ENCODE measurements around the gene CORO2B. TPM values are rescaled to one million over a fixed set of nuclear protein-coding genes. Genes with fewer than 3 reads are reported as not detected.

The CORO2B gene
- total RNA-seq, 6 donors from 2014 or later, result 0.79 to 9.0 (median 2.0) TPM

- Histone ChIP-seq H3K36me3 (no peaks in the 10 kb centered on the region), H3K27me3 (no peaks in the 10 kb centered on the region), H3K27ac (no peak overlapping the region), H3K9me3 (no peaks in the 10 kb centered on the region), H3K4me1 (peaks cover 9 to 20% (median 13%) of the 10 kb centered on the region in 4 donors), H3K4me3 (no peak overlapping the region)
- TF ChIP-seq POLR2A (IDR thresholded peaks at IDR 0.05) (no peak), EP300 (IDR thresholded peaks at IDR 0.05) (no peak), CTCF (IDR thresholded peaks at IDR 0.05) (no peak), POLR2AphosphoS5 (IDR thresholded peaks at IDR 0.05) (no peak)
- peak; percentile 15 to 20 for DNase-seq
- WGBS, 2 donors, result 77 to 87% methylated on average over 9 to 15 of the region's 15 CpGs
- no peak for ATAC-seq (ENCODE audit: low FRiP score in 2 of 2)
Measured at GRCh38 chr15:68561171-68561900, 17.5 kb upstream of the CORO2B start.

GRCh38 chr15:68561901-68562300 lies 16.9 kb upstream of the CORO2B start:
- Histone ChIP-seq H3K9me3 (no peaks in the 10 kb centered on the region), H3K27ac (no peak overlapping the region), H3K4me3 (no peak overlapping the region), H3K4me1 (peaks cover 9 to 20% (median 13%) of the 10 kb centered on the region in 4 donors), H3K36me3 (no peaks in the 10 kb centered on the region), H3K27me3 (no peaks in the 10 kb centered on the region)
- DNase-seq (no peak), ATAC-seq (ENCODE audit: low FRiP score in 2 of 2) (no peak)
- WGBS, 2 donors, result 56 to 79% methylated on average over 3 of the region's 3 CpGs
- TF ChIP-seq CTCF (IDR thresholded peaks at IDR 0.05) (no peak), POLR2A (IDR thresholded peaks at IDR 0.05) (no peak), POLR2AphosphoS5 (IDR thresholded peaks at IDR 0.05) (no peak)

- ATAC-seq (ENCODE audit: low FRiP score in 2 of 2), result no peak
- H3K27me3 ChIP-seq, result no peaks in the 10 kb centered on the region
- no peak overlapping the region for H3K27ac ChIP-seq
- no peaks in the 10 kb centered on the region for H3K36me3 ChIP-seq
- H3K9me3 ChIP-seq, result no peaks in the 10 kb centered on the region
- peaks cover 9 to 10% (median 9%) of the 10 kb centered on the region in 4 donors for H3K4me1 ChIP-seq
- WGBS, 2 donors, result 95 to 100% methylated on average over 5 of the region's 5 CpGs
- TF ChIP-seq CTCF (IDR thresholded peaks at IDR 0.05) (no peak), EP300 (IDR thresholded peaks at IDR 0.05) (no peak), POLR2AphosphoS5 (IDR thresholded peaks at IDR 0.05) (no peak), POLR2A (IDR thresholded peaks at IDR 0.05) (no peak)
- DNase-seq, result no peak
- H3K4me3 ChIP-seq, result no peak overlapping the region
Measured at GRCh38 chr15:68564173-68564572, 14.6 kb upstream of the CORO2B start.

GRCh38 chr15:68565234-68565633 lies 13.6 kb upstream of the CORO2B start:
- ATAC-seq (ENCODE audit: low FRiP score in 2 of 2), result no peak

More at GRCh38 chr15:68565234-68565633, 13.6 kb upstream of the CORO2B start:
- no peaks in the 10 kb centered on the region for H3K4me1 ChIP-seq
- no peaks in the 10 kb centered on the region for H3K27me3 ChIP-seq
- no peak for DNase-seq
- TF ChIP-seq CTCF (IDR thresholded peaks at IDR 0.05) (no peak), POLR2A (IDR thresholded peaks at IDR 0.05) (no peak), EP300 (IDR thresholded peaks at IDR 0.05) (no peak), POLR2AphosphoS5 (IDR thresholded peaks at IDR 0.05) (no peak)
- no peak overlapping the region for H3K4me3 ChIP-seq
- H3K27ac ChIP-seq, result no peak overlapping the region
- no peaks in the 10 kb centered on the region for H3K36me3 ChIP-seq
- no peaks in the 10 kb centered on the region for H3K9me3 ChIP-seq
